GM23338 (cell line): Measurements from ENCODE around the gene ADCY7. TPM values are rescaled to one million over a fixed set of nuclear protein-coding genes. Genes with fewer than 3 reads are reported as not detected.

Experiments used
- ATAC-seq: fragments of 200-7000 bp; cut with Tn5 transposase; 3 replicates; pipeline ENCODE4 v1.9.1; 2020
- DNase-seq: peaks from one replicate; pipeline ENCODE4 v3.0.0-alpha.2; 2015; ENCODE audit warnings: low spot score
- H2AFZ ChIP-seq: fragments of 200-600 bp; sonication (generic); 2 replicates; pipeline ENCODE4 v1.8.0; 2016; ENCODE audit warnings: antibody characterized with exemption, mild to moderate bottlenecking, moderate library complexity
- H3F3A ChIP-seq: fragments of 200-600 bp; sonication (generic); replicated peaks from 2 replicates; pipeline ENCODE4 v1.8.0; 2017; ENCODE audit warnings: antibody characterized with exemption, mixed run types, low read depth
- H3K27ac ChIP-seq: fragments of 200-600 bp; sonication (generic); 2 replicates; pipeline ENCODE4 v1.6.1; 2016; ENCODE audit warnings: low read depth
- H3K27me3 ChIP-seq: fragments of 200-600 bp; sonication (generic); 2 replicates; pipeline ENCODE4 v1.8.0; 2016; ENCODE audit warnings: mild to moderate bottlenecking, mixed run types, moderate library complexity; ENCODE audit not compliant: insufficient read depth
- H3K36me3 ChIP-seq: fragments of 200-600 bp; sonication (generic); 2 replicates; pipeline ENCODE4 v1.8.0; 2016; ENCODE audit warnings: mild to moderate bottlenecking; ENCODE audit not compliant: insufficient read depth
- H3K4me1 ChIP-seq: fragments of 200-600 bp; sonication (generic); 2 replicates; pipeline ENCODE4 v1.8.0; 2016; ENCODE audit warnings: mild to moderate bottlenecking, moderate library complexity; ENCODE audit not compliant: insufficient read depth
- H3K4me2 ChIP-seq: fragments of 200-600 bp; sonication (generic); 2 replicates; pipeline ENCODE4 v1.7.1; 2017; ENCODE audit warnings: mixed run types
- H3K4me3 ChIP-seq: fragments of 200-600 bp; sonication (generic); 2 replicates; pipeline ENCODE4 v1.6.1; 2016; ENCODE audit warnings: mixed run types
- H3K79me2 ChIP-seq: fragments of 200-600 bp; sonication (generic); replicated peaks from 2 replicates; pipeline ENCODE4 v1.8.0; 2017; ENCODE audit warnings: mild to moderate bottlenecking; ENCODE audit not compliant: insufficient read depth
- H3K9me2 ChIP-seq: fragments of 200-600 bp; sonication (generic); 2 replicates; pipeline ENCODE4 v1.8.0; 2017; ENCODE audit not compliant: insufficient read depth
- H4K20me1 ChIP-seq: fragments of 200-600 bp; sonication (generic); replicated peaks from 2 replicates; pipeline ENCODE4 v1.8.0; 2017; ENCODE audit warnings: mild to moderate bottlenecking; ENCODE audit not compliant: insufficient read depth
- H3K27ac Mint-ChIP-seq: 2 replicates; pipeline ENCODE4 v1.8.0; 2020; ENCODE audit warnings: inconsistent platforms, mild to moderate bottlenecking, moderate library complexity, mixed read lengths
- H3K27me3 Mint-ChIP-seq: 3 replicates; pipeline ENCODE4 v1.8.0; 2022; ENCODE audit warnings: low read depth, mild to moderate bottlenecking, moderate library complexity, mixed read lengths, inconsistent platforms; ENCODE audit not compliant: insufficient read depth, poor library complexity
- H3K36me3 Mint-ChIP-seq: 3 replicates; pipeline ENCODE4 v1.8.0; 2021; ENCODE audit warnings: low read depth, mild to moderate bottlenecking, inconsistent platforms, moderate library complexity, mixed read lengths
- H3K4me1 Mint-ChIP-seq: 3 replicates; pipeline ENCODE4 v1.8.0; 2020; ENCODE audit warnings: mild to moderate bottlenecking, inconsistent platforms, mixed read lengths
- H3K4me3 Mint-ChIP-seq: 3 replicates; pipeline ENCODE4 v1.8.0; 2021; ENCODE audit warnings: moderate library complexity, mild to moderate bottlenecking, inconsistent platforms, mixed read lengths
- H3K9me3 Mint-ChIP-seq: 3 replicates; pipeline ENCODE4 v1.8.0; 2020; ENCODE audit warnings: moderate library complexity, mild to moderate bottlenecking, inconsistent platforms, mixed read lengths
- CTCF ChIP-seq, 2 experiments: fragments of 200-600 bp in 1 of 2; sonication (generic) in 1 of 2; conservative IDR thresholded peaks; 2 replicates each; pipeline versions ENCODE4 v1.5.1 to v1.6.1; 2016 to 2017; ENCODE audit warnings: antibody characterized with exemption in 2 of 2, low read depth in 2 of 2, mild to moderate bottlenecking in 2 of 2, moderate library complexity in 1 of 2
- ETS1 ChIP-seq: IDR thresholded peaks from 2 replicates; pipeline ENCODE4 v1.6.1; 2016; ENCODE audit warnings: antibody characterized with exemption
- EZH2 ChIP-seq: fragments of 200-600 bp; sonication (generic); IDR thresholded peaks from one replicate; pipeline ENCODE4 v1.8.0; 2017; ENCODE audit warnings: antibody characterized with exemption, mild to moderate bottlenecking, low read depth; ENCODE audit not compliant: unreplicated experiment
- EZH2phosphoT487 ChIP-seq: fragments of 200-600 bp; sonication (generic); IDR thresholded peaks from one replicate; pipeline ENCODE4 v1.8.1; 2018; ENCODE audit warnings: antibody characterized with exemption; ENCODE audit not compliant: unreplicated experiment
- JUNB ChIP-seq: IDR thresholded peaks from one replicate; pipeline ENCODE4 v1.6.1; 2016; ENCODE audit warnings: antibody characterized with exemption; ENCODE audit not compliant: unreplicated experiment
- NANOG ChIP-seq: IDR thresholded peaks from 2 replicates; pipeline ENCODE4 v1.6.1; 2016; ENCODE audit warnings: antibody characterized with exemption, borderline replicate concordance
- POLR2AphosphoS5 ChIP-seq: IDR thresholded peaks from 2 replicates; pipeline ENCODE4 v1.6.1; 2016; ENCODE audit warnings: antibody characterized with exemption, low read depth
- REST ChIP-seq: IDR thresholded peaks from one replicate; pipeline ENCODE4 v1.6.1; 2018; ENCODE audit warnings: antibody characterized with exemption; ENCODE audit not compliant: unreplicated experiment
- STAT1 ChIP-seq: IDR thresholded peaks from one replicate; pipeline ENCODE4 v1.6.1; 2016; ENCODE audit warnings: antibody characterized with exemption; ENCODE audit not compliant: unreplicated experiment
- ZNF114 ChIP-seq: fragments of 250-450 bp; sonication (Bioruptor Pico); IDR thresholded peaks from 2 replicates; pipeline ENCODE4 v1.5.0; 2020; ENCODE audit warnings: mild to moderate bottlenecking, moderate library complexity
- ZNF331 ChIP-seq: fragments of 250-450 bp; sonication (Bioruptor Pico); IDR thresholded peaks from 2 replicates; pipeline ENCODE4 v1.5.0; 2020; ENCODE audit warnings: low read depth, mild to moderate bottlenecking, moderate library complexity
- polyA plus RNA-seq: library from polyadenylated mRNA; unstranded; fragments of >200 nt; fragmentation: Nextera tagmentation; extraction: Ambion mirVana; gene quantifications from 2 replicates; pipeline ENCODE4 v1.2.1, GENCODE V29; 2016
- total RNA-seq: library from RNA; depleted of rRNA; stranded (reverse); fragments of >200 nt; shearing (Covaris generic); gene quantifications from 2 replicates; pipeline ENCODE4 v1.2.3, GENCODE V29; 2014

The ADCY7 gene
- total and polyA plus RNA-seq, 2 experiments from 2014 or later: 2.4 to 10.5 TPM

GRCh38 chr16:50334106-50334975 is 68.0 kb downstream of the ADCY7 start:
- H3K9me2 ChIP-seq: no peaks in the 10 kb centered on the region
- H3K36me3 ChIP-seq: 0 out of 2 replicates have a peak, but pooled peaks cover 12% of the 10 kb centered on the region
- H3F3A ChIP-seq: no peaks in the 10 kb centered on the region
- H3K4me3 Mint-ChIP-seq: no peak overlapping the region
- peaks cover 17% of the 10 kb centered on the region for H4K20me1 ChIP-seq
- H3K4me2 ChIP-seq: no peak overlapping the region
- ATAC-seq (no peak), DNase-seq (no peak)
- no peaks in the 10 kb centered on the region for H3K4me1 ChIP-seq
- no peaks in the 10 kb centered on the region for H3K9me3 Mint-ChIP-seq
- H3K79me2 ChIP-seq: peaks cover 17% of the 10 kb centered on the region
- no peak for TF ChIP-seq CTCF (conservative IDR thresholded peaks at IDR 0.05; ENCODE audit: low read depth in 2 of 2)
- TF ChIP-seq ZNF114 (CRISPR knock-in tag): no peak
- no peak for TF ChIP-seq JUNB
- no peak for TF ChIP-seq ETS1
- TF ChIP-seq EZH2: no peak
- H3K4me1 Mint-ChIP-seq: no peaks in the 10 kb centered on the region
- H3K36me3 Mint-ChIP-seq: peaks cover 46% of the 10 kb centered on the region
- H3K27me3 ChIP-seq: no peaks in the 10 kb centered on the region
- no peak overlapping the region for H3K27ac ChIP-seq
- peaks cover 2% of the 10 kb centered on the region for H3K27me3 Mint-ChIP-seq
- H3K4me3 ChIP-seq: no peak overlapping the region
- H3K27ac Mint-ChIP-seq: peak overlapping the region; percentile 64; the same call in 1 of the 2 replicates
- no peak overlapping the region for H2AFZ ChIP-seq

GRCh38 chr16:50335196-50335958 is 69.0 kb downstream of the ADCY7 start:
- Histone ChIP-seq H3K9me2 (no peaks in the 10 kb centered on the region), H2AFZ (no peak overlapping the region), H3K4me1 (no peaks in the 10 kb centered on the region), H3F3A (no peaks in the 10 kb centered on the region), H3K4me3 (no peak overlapping the region), H4K20me1 (peaks cover 17% of the 10 kb centered on the region), H3K36me3 (peaks cover 18% of the 10 kb centered on the region; the same call in 1 of the 2 replicates), H3K27ac (no peak overlapping the region), H3K79me2 (peaks cover 17% of the 10 kb centered on the region), H3K4me2 (no peak overlapping the region), H3K27me3 (no peaks in the 10 kb centered on the region)
- Mint-ChIP-seq H3K4me1 (no peaks in the 10 kb centered on the region), H3K9me3 (no peaks in the 10 kb centered on the region), H3K27ac (no peak overlapping the region), H3K36me3 (peaks cover 43% of the 10 kb centered on the region), H3K27me3 (no peaks in the 10 kb centered on the region), H3K4me3 (no peak overlapping the region)
- ATAC-seq (no peak), DNase-seq (no peak)
- no peak for TF ChIP-seq POLR2AphosphoS5
- no peak for TF ChIP-seq JUNB
- TF ChIP-seq STAT1: no peak
- TF ChIP-seq ZNF331: no peak
- no peak for TF ChIP-seq NANOG
- no peak for TF ChIP-seq EZH2phosphoT487
- no peak for TF ChIP-seq ETS1
- no peak for TF ChIP-seq REST
- TF ChIP-seq CTCF (conservative IDR thresholded peaks at IDR 0.05; ENCODE audit: low read depth in 2 of 2): no peak
